HEK293 (cell line): ENCODE measurements around the gene PDE4D.

Experiments used
- CTCF ChIA-PET: fragments of 350-600 bp; formaldehyde crosslinking; extraction: SDS; loops from one replicate; lab custom pipeline; 2021; ENCODE audit warnings: antibody characterized with exemption; lab: Yijun Ruan, JAX
- POLR2A ChIA-PET: fragments of 300-600 bp; formaldehyde crosslinking; extraction: SDS; loops from one replicate; lab custom pipeline; 2020; ENCODE audit warnings: antibody characterized with exemption, inconsistent platforms; lab: Yijun Ruan, JAX
- H3K27ac ChIP-seq: fragments of 200-500 bp; sonication (Bioruptor generic); 2 replicates; pipeline ENCODE4 v1.5.1; 2014; ENCODE audit warnings: low read depth, low read length, control low read depth, inconsistent platforms; ENCODE audit errors: extremely low read depth
- H3K36me3 ChIP-seq, 2 experiments: fragments of 200-500 bp in 1 of 2; sonication (Bioruptor generic) in 1 of 2; 1 replicate in 1 of 2; 2 replicates in 1 of 2; pipeline ENCODE4 v1.5.1; 2014 to 2017; ENCODE audit warnings: inconsistent platforms in 2 of 2, low read length in 2 of 2; ENCODE audit not compliant: control insufficient read depth in 2 of 2, insufficient read depth in 1 of 2
- H3K4me1 ChIP-seq: fragments of 200-500 bp; sonication (Bioruptor generic); 2 replicates; pipeline ENCODE4 v1.5.1; 2014; ENCODE audit warnings: mild to moderate bottlenecking, low read length, inconsistent platforms; ENCODE audit not compliant: control insufficient read depth, insufficient read depth
- H3K4me3 ChIP-seq: 2 replicates; pipeline ENCODE4 v1.5.1; 2011; ENCODE audit warnings: low read depth, mild to moderate bottlenecking, control low read depth, low read length, moderate library complexity
- H3K9me3 ChIP-seq: fragments of 200-500 bp; sonication (Bioruptor generic); 2 replicates; pipeline ENCODE4 v1.5.1; 2014; ENCODE audit warnings: low read depth, low read length, inconsistent platforms; ENCODE audit not compliant: control insufficient read depth, insufficient read depth
- MZF1 ChIP-seq: fragments of 450-650 bp; formaldehyde crosslinking; IDR thresholded peaks from 2 replicates; pipeline ENCODE4 v1.5.1; 2017; ENCODE audit warnings: missing biosample characterization, missing genetic modification characterization, borderline replicate concordance
- SCRT1 ChIP-seq: fragments of 450-650 bp; formaldehyde crosslinking; IDR thresholded peaks from 2 replicates; pipeline ENCODE4 v1.5.1; 2016; ENCODE audit warnings: missing biosample characterization, missing genetic modification characterization, borderline replicate concordance
- SCRT2 ChIP-seq: fragments of 450-650 bp; formaldehyde crosslinking; IDR thresholded peaks from 2 replicates; pipeline ENCODE4 v1.5.1; 2016; ENCODE audit warnings: missing biosample characterization, missing genetic modification characterization
- SP2 ChIP-seq: fragments of 450-650 bp; formaldehyde crosslinking; IDR thresholded peaks from 2 replicates; pipeline ENCODE4 v1.5.1; 2016; ENCODE audit warnings: missing biosample characterization, missing genetic modification characterization
- ZBTB21 ChIP-seq: fragments of 450-650 bp; formaldehyde crosslinking; IDR thresholded peaks from 2 replicates; pipeline ENCODE4 v1.5.1; 2017; ENCODE audit warnings: missing biosample characterization, missing genetic modification characterization
- ZIC2 ChIP-seq: fragments of 450-650 bp; formaldehyde crosslinking; IDR thresholded peaks from 2 replicates; pipeline ENCODE4 v1.5.1; 2016; ENCODE audit warnings: missing biosample characterization, missing genetic modification characterization
- ZNF157 ChIP-seq: fragments of 450-650 bp; formaldehyde crosslinking; IDR thresholded peaks from 2 replicates; pipeline ENCODE4 v1.5.1; 2016; ENCODE audit warnings: missing biosample characterization, missing genetic modification characterization
- ZNF341 ChIP-seq: fragments of 450-650 bp; formaldehyde crosslinking; IDR thresholded peaks from 2 replicates; pipeline ENCODE4; 2016; ENCODE audit warnings: low read depth, missing biosample characterization, missing genetic modification characterization
- ZNF423 ChIP-seq: fragments of 450-650 bp; formaldehyde crosslinking; IDR thresholded peaks from 2 replicates; pipeline ENCODE4 v1.5.1; 2016; ENCODE audit warnings: missing biosample characterization, missing genetic modification characterization
- ZNF558 ChIP-seq: fragments of 450-650 bp; formaldehyde crosslinking; IDR thresholded peaks from 2 replicates; pipeline ENCODE4 v1.5.1; 2016; ENCODE audit warnings: missing biosample characterization, missing genetic modification characterization
- ZNF629 ChIP-seq: fragments of 450-650 bp; formaldehyde crosslinking; IDR thresholded peaks from 2 replicates; pipeline ENCODE4 v1.5.1; 2017; ENCODE audit warnings: missing biosample characterization, missing genetic modification characterization
- ZNF677 ChIP-seq: fragments of 450-650 bp; IDR thresholded peaks from 2 replicates; pipeline ENCODE4 v1.5.0; 2018; ENCODE audit warnings: missing biosample characterization, mild to moderate bottlenecking, missing genetic modification characterization, moderate library complexity
- TF ChIP-seq, protein P1 (sequence below): fragments of 450-650 bp; formaldehyde crosslinking; IDR thresholded peaks from 2 replicates; pipeline ENCODE4 v1.5.1; 2016; ENCODE audit warnings: missing biosample characterization, missing genetic modification characterization
- TF ChIP-seq, protein P2 (sequence below): fragments of 450-650 bp; formaldehyde crosslinking; IDR thresholded peaks from 2 replicates; pipeline ENCODE4 v1.5.1; 2017; ENCODE audit warnings: missing biosample characterization, missing genetic modification characterization
- TF ChIP-seq, protein P3 (sequence below): fragments of 450-650 bp; formaldehyde crosslinking; IDR thresholded peaks from 2 replicates; pipeline ENCODE4 v1.5.1; 2016; ENCODE audit warnings: missing biosample characterization, missing genetic modification characterization, borderline replicate concordance
- TF ChIP-seq, protein P4 (sequence below): fragments of 450-650 bp; formaldehyde crosslinking; IDR thresholded peaks from 2 replicates; pipeline ENCODE4 v1.5.1; 2016; ENCODE audit warnings: missing biosample characterization, missing genetic modification characterization
- TF ChIP-seq, protein P5 (sequence below): fragments of 450-650 bp; formaldehyde crosslinking; IDR thresholded peaks from 2 replicates; pipeline ENCODE4 v1.5.1; 2016; ENCODE audit warnings: missing biosample characterization, missing genetic modification characterization

The PDE4D gene

DNA sequence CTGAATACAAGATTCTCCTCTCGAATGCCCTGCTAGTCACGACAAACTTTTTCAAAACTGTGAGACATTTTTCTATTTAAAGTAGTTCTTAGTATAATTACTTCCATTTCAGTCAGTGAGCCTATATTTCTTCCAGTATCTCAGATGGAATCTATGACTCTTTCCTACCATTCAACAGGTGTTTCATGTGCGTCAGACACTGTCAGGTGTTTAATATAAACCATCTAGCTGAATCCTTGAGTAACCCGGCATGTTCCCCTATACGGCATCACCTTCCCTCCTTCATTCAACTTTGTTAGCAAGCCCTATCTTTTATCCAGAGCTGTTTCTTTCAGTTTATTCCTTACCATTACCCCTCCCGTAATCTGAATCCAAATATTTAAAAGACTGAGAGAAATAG is 891.8 kb downstream of the PDE4D start:
- no peak overlapping the region for H3K27ac ChIP-seq
- no peaks in the 10 kb centered on the region for H3K36me3 ChIP-seq
- POLR2A ChIA-PET: no interaction called here
- CTCF ChIA-PET: interaction anchor here (0.7 to 3.3 kb wide), 5 partner anchors 9 to 172 kb away, joined by 3 to 12 read pairs (median 3); no protein-coding TSS in a partner anchor
- H3K4me1 ChIP-seq: no peaks in the 10 kb centered on the region
- H3K4me3 ChIP-seq: no peak overlapping the region
- no peaks in the 10 kb centered on the region for H3K9me3 ChIP-seq
- TF ChIP-seq SCRT2 (tag by site-specific recombination) (peak; percentile 93), ZNF629 (tag by site-specific recombination) (no peak), SCRT1 (peak; percentile 90)

DNA sequence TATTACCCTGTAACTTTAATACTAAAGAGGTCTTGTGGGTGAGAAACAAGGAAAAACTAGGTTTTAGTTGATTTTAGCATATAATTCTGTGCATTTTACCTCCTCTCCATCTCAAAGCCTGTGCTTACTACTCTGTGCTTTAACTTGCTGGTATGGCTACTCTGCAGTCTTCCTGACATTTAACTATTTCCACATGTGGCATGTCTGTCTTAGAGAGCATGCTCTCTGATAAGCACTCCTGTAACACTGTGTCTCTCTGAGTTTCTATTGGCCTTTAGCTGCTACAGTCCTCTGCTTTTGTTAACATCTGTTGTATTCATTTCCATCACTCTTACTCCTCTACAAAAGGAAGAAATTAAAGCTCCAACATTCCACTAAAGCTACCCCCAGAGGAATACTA is 892.4 kb downstream of the PDE4D start:
- Histone ChIP-seq H3K9me3 (no peaks in the 10 kb centered on the region), H3K27ac (no peak overlapping the region), H3K4me1 (no peaks in the 10 kb centered on the region), H3K4me3 (no peak overlapping the region), H3K36me3 (no peaks in the 10 kb centered on the region)
- TF ChIP-seq ZNF558 (tag by site-specific recombination) (no peak), ZNF157 (no peak), ZNF423 (tag by site-specific recombination) (no peak), SP2 (tag by site-specific recombination) (no peak), ZBTB21 (no peak), MZF1 (tag by site-specific recombination) (no peak), ZIC2 (tag by site-specific recombination) (no peak), ZNF677 (tag by site-specific recombination) (no peak), ZNF341 (tag by site-specific recombination) (no peak)
- TF ChIP-seq, protein P1, sequence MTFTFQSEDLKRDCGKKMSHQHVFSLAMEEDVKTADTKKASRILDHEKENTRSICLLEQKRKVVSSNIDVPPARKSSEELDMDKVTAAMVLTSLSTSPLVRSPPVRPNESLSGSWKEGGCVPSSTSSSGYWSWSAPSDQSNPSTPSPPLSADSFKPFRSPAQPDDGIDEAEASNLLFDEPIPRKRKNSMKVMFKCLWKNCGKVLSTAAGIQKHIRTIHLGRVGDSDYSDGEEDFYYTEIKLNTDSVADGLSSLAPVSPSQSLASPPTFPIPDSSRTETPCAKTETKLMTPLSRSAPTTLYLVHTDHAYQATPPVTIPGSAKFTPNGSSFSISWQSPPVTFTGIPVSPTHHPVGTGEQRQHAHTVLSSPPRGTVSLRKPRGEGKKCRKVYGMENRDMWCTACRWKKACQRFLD: no peak
- TF ChIP-seq, protein P2, sequence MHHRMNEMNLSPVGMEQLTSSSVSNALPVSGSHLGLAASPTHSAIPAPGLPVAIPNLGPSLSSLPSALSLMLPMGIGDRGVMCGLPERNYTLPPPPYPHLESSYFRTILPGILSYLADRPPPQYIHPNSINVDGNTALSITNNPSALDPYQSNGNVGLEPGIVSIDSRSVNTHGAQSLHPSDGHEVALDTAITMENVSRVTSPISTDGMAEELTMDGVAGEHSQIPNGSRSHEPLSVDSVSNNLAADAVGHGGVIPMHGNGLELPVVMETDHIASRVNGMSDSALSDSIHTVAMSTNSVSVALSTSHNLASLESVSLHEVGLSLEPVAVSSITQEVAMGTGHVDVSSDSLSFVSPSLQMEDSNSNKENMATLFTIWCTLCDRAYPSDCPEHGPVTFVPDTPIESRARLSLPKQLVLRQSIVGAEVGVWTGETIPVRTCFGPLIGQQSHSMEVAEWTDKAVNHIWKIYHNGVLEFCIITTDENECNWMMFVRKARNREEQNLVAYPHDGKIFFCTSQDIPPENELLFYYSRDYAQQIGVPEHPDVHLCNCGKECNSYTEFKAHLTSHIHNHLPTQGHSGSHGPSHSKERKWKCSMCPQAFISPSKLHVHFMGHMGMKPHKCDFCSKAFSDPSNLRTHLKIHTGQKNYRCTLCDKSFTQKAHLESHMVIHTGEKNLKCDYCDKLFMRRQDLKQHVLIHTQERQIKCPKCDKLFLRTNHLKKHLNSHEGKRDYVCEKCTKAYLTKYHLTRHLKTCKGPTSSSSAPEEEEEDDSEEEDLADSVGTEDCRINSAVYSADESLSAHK (tag by site-specific recombination): no peak
- TF ChIP-seq, protein P3, sequence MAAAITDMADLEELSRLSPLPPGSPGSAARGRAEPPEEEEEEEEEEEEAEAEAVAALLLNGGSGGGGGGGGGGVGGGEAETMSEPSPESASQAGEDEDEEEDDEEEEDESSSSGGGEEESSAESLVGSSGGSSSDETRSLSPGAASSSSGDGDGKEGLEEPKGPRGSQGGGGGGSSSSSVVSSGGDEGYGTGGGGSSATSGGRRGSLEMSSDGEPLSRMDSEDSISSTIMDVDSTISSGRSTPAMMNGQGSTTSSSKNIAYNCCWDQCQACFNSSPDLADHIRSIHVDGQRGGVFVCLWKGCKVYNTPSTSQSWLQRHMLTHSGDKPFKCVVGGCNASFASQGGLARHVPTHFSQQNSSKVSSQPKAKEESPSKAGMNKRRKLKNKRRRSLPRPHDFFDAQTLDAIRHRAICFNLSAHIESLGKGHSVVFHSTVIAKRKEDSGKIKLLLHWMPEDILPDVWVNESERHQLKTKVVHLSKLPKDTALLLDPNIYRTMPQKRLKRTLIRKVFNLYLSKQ: no peak
- TF ChIP-seq, protein P4, sequence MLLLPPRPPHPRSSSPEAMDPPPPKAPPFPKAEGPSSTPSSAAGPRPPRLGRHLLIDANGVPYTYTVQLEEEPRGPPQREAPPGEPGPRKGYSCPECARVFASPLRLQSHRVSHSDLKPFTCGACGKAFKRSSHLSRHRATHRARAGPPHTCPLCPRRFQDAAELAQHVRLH (tag by site-specific recombination): no peak
- TF ChIP-seq, protein P5, sequence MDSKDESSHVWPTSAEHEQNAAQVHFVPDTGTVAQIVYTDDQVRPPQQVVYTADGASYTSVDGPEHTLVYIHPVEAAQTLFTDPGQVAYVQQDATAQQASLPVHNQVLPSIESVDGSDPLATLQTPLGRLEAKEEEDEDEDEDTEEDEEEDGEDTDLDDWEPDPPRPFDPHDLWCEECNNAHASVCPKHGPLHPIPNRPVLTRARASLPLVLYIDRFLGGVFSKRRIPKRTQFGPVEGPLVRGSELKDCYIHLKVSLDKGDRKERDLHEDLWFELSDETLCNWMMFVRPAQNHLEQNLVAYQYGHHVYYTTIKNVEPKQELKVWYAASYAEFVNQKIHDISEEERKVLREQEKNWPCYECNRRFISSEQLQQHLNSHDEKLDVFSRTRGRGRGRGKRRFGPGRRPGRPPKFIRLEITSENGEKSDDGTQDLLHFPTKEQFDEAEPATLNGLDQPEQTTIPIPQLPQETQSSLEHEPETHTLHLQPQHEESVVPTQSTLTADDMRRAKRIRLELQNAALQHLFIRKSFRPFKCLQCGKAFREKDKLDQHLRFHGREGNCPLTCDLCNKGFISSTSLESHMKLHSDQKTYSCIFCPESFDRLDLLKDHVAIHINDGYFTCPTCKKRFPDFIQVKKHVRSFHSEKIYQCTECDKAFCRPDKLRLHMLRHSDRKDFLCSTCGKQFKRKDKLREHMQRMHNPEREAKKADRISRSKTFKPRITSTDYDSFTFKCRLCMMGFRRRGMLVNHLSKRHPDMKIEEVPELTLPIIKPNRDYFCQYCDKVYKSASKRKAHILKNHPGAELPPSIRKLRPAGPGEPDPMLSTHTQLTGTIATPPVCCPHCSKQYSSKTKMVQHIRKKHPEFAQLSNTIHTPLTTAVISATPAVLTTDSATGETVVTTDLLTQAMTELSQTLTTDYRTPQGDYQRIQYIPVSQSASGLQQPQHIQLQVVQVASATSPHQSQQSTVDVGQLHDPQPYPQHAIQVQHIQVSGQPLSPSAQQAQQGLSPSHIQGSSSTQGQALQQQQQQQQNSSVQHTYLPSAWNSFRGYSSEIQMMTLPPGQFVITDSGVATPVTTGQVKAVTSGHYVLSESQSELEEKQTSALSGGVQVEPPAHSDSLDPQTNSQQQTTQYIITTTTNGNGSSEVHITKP (tag by site-specific recombination): no peak
- CTCF ChIA-PET: interaction anchor here (0.6 to 3.3 kb wide), 5 partner anchors 8 to 336 kb away, joined by 3 to 12 read pairs (median 3); no protein-coding TSS in a partner anchor
- POLR2A ChIA-PET: no interaction called here
